ENCODE data around the gene RECQL. TPM values are rescaled to one million over a fixed set of nuclear protein-coding genes. Genes with fewer than 3 reads are reported as not detected.

RECQL gene
- total RNA-seq: 42.8 and 58.0 TPM in 2 replicates

GRCh38 chr12:21501258-21502163 is at the start of gene RECQL, which contains the start of gene GOLT1B:
Gene RECQL, minus strand, starts transcription at chr12:21501635. Its CDS starts 2,065 bp downstream, at chr12:21499570.
Gene GOLT1B, plus strand, starts transcription at chr12:21501789. Its CDS starts 135 bp downstream, at chr12:21501924.

GRCh38 chr12:21526053-21526452 is 24.6 kb upstream of the RECQL start, which contains the start of gene SPX:
Gene SPX, plus strand, starts transcription at chr12:21526296. Its CDS starts 177 bp downstream, at chr12:21526473.

Other genes starting within 250 kb of the RECQL start
- not detected in 2 replicates for gene SLCO1A2, start 166.7 kb downstream of the RECQL start, total RNA-seq
- not detected in 2 replicates for gene IAPP, start 128.7 kb downstream of the RECQL start, total RNA-seq
- gene PYROXD1, start 64.0 kb downstream of the RECQL start, total RNA-seq: 7.4 and 10.6 TPM in 2 replicates
- gene GOLT1B, start 154 bp upstream of the RECQL start, total RNA-seq: 14.1 and 29.9 TPM in 2 replicates
- gene SPX, start 24.7 kb upstream of the RECQL start, total RNA-seq: 0.63 TPM in 1 of 2 replicates, not detected in the other
- not detected in 2 replicates for gene GYS2, start 103.2 kb upstream of the RECQL start, total RNA-seq
- gene LDHB, start 156.2 kb upstream of the RECQL start, total RNA-seq: 712 and 813 TPM in 2 replicates